CD4-positive, alpha-beta memory T cell (primary cell): ENCODE measurements around the gene WNT11. TPM values are rescaled to one million over a fixed set of nuclear protein-coding genes. Genes with fewer than 3 reads are reported as not detected.

Experiments
- CTCF ChIA-PET: fragments of 350-600 bp; sonication (Branson Sonifier 250); formaldehyde crosslinking; loops from one replicate; lab custom pipeline; 2021; ENCODE audit warnings: inconsistent platforms; ENCODE audit not compliant: partially characterized antibody; lab: Charles Lee
- POLR2A ChIA-PET: fragments of 350-600 bp; sonication (Branson Sonifier 250); formaldehyde crosslinking; loops from one replicate; lab custom pipeline; 2021; ENCODE audit not compliant: partially characterized antibody; lab: Charles Lee
- DNase-seq, 5 donors: peaks; one replicate each; pipeline versions ENCODE4 v3.0.0 to v3.0.0-alpha.2; 2020 to 2022; ENCODE audit warnings: mixed read lengths in 1 of 5
- H3K27ac ChIP-seq: one replicate; pipeline ENCODE4 v1.7.0; 2013; ENCODE audit warnings: low read depth, low read length
- H3K27me3 ChIP-seq: 2 replicates; pipeline ENCODE4 v1.7.0; 2013; ENCODE audit warnings: mild to moderate bottlenecking, low read length, moderate library complexity; ENCODE audit not compliant: insufficient read depth
- H3K36me3 ChIP-seq: 2 replicates; pipeline ENCODE4 v1.7.0; 2013; ENCODE audit warnings: mild to moderate bottlenecking, low read length, moderate library complexity; ENCODE audit not compliant: insufficient read depth
- H3K4me1 ChIP-seq: 2 replicates; pipeline ENCODE4 v1.7.0; 2013; ENCODE audit warnings: mild to moderate bottlenecking, low read length, moderate library complexity; ENCODE audit not compliant: insufficient read depth
- H3K4me3 ChIP-seq, 2 donors: one replicate each; pipeline ENCODE4 v1.7.0; 2013; ENCODE audit warnings: low read length in 2 of 2, mild to moderate bottlenecking in 1 of 2
- H3K9me3 ChIP-seq, 2 donors: one replicate each; pipeline ENCODE4 v1.7.0; 2013; ENCODE audit warnings: low read length in 2 of 2, control low read depth in 1 of 2; ENCODE audit not compliant: control insufficient read depth in 1 of 2
- H3K27ac Mint-ChIP-seq, 7 donors: one replicate each; pipeline ENCODE4 v1.8.0; 2020 to 2021; ENCODE audit warnings: mixed read lengths in 7 of 7, mild to moderate bottlenecking in 6 of 7, inconsistent platforms in 3 of 7, moderate library complexity in 3 of 7
- H3K27me3 Mint-ChIP-seq, 2 donors: one replicate each; pipeline ENCODE4 v1.8.0; 2020 to 2021; ENCODE audit warnings: mixed read lengths in 2 of 2
- H3K36me3 Mint-ChIP-seq, 2 donors: one replicate each; pipeline ENCODE4 v1.8.0; 2020 to 2021; ENCODE audit warnings: mixed read lengths in 2 of 2, inconsistent platforms in 1 of 2, mild to moderate bottlenecking in 1 of 2
- H3K4me1 Mint-ChIP-seq, 4 donors: one replicate each; pipeline ENCODE4 v1.8.0; 2020 to 2021; ENCODE audit warnings: mixed read lengths in 4 of 4, mild to moderate bottlenecking in 1 of 4
- H3K4me3 Mint-ChIP-seq, 8 donors: one replicate each; pipeline ENCODE4 v1.8.0; 2020 to 2021; ENCODE audit warnings: mixed read lengths in 8 of 8, mild to moderate bottlenecking in 7 of 8, moderate library complexity in 6 of 8, inconsistent platforms in 3 of 8
- H3K9me3 Mint-ChIP-seq, 8 donors: one replicate each; pipeline ENCODE4 v1.8.0; 2020 to 2021; ENCODE audit warnings: mixed read lengths in 8 of 8, mild to moderate bottlenecking in 5 of 8, inconsistent platforms in 3 of 8, moderate library complexity in 1 of 8
- intact Hi-C: fragments of 100-400 bp; cut with micrococcal nuclease; formaldehyde crosslinking; loops from one replicate; pipeline ENCODE4 v1.15.1; 2023
- polyA plus RNA-seq, 2 donors: library from polyadenylated mRNA; unstranded; fragments of 300-500 nt; fragmentation: Illumina TruSeq; gene quantifications; one replicate each; pipeline ENCODE4 v1.2.3, GENCODE V29; 2021
- total RNA-seq, 2 experiments: library from RNA; stranded (reverse); gene quantifications; one replicate each; pipeline ENCODE4 v1.2.3, GENCODE V29; 2021

Gene WNT11
- total and polyA plus RNA-seq, 4 experiments from 2014 or later, result 0.16 to 0.93 TPM; not detected in 2

DNA sequence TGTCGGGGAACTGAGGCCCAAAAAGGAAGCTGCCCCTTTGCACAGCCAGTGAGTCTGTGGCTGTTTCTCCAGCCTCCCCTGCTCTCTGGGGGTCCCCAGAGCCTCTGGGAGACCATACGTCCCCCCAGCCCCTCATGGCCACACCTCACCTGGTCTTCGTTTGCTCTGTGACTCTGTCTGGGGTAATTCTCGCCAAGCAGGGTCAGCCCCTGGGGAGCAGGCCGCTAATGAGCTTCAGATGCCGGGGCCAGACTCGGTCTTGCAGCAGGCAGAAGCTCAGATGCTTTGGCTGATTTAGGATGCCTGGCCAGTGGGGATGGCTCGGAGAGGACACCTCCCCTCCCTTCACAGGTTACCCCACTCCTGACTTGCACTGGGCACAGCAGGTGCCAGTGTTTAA, 24.1 kb upstream of the WNT11 start:
- H3K27ac ChIP-seq, result no peak overlapping the region
- DNase-seq, result no peak
- peaks cover 0 to 7% of the 10 kb centered on the region in 2 donors for H3K36me3 Mint-ChIP-seq
- intact Hi-C loops, result no loop called here
- no peak overlapping the region for H3K4me3 ChIP-seq
- peaks cover 42% of the 10 kb centered on the region for H3K4me1 ChIP-seq
- POLR2A ChIA-PET, result interaction anchor here (2.5 kb wide), 1 partner anchor 21 kb away, joined by 10 read pairs; no protein-coding TSS in a partner anchor
- H3K4me1 Mint-ChIP-seq, result peaks cover 23 to 43% (median 33%) of the 10 kb centered on the region in 4 donors
- no peak overlapping the region for H3K4me3 Mint-ChIP-seq
- CTCF ChIA-PET, result interaction anchor here (1.8 to 3.1 kb wide), 2 partner anchors 22 to 88 kb away, joined by 6 to 32 read pairs; no protein-coding TSS in a partner anchor
- no peaks in the 10 kb centered on the region for H3K27me3 ChIP-seq
- H3K9me3 Mint-ChIP-seq, result peaks cover 0 to 5% (median 0%) of the 10 kb centered on the region in 8 donors
- peaks cover 0 to 3% of the 10 kb centered on the region in 2 donors for H3K27me3 Mint-ChIP-seq
- H3K36me3 ChIP-seq, result no peaks in the 10 kb centered on the region
- H3K9me3 ChIP-seq, result no peaks in the 10 kb centered on the region
- H3K27ac Mint-ChIP-seq, result peak overlapping the region in 1 of 7 donors; percentile 86

DNA sequence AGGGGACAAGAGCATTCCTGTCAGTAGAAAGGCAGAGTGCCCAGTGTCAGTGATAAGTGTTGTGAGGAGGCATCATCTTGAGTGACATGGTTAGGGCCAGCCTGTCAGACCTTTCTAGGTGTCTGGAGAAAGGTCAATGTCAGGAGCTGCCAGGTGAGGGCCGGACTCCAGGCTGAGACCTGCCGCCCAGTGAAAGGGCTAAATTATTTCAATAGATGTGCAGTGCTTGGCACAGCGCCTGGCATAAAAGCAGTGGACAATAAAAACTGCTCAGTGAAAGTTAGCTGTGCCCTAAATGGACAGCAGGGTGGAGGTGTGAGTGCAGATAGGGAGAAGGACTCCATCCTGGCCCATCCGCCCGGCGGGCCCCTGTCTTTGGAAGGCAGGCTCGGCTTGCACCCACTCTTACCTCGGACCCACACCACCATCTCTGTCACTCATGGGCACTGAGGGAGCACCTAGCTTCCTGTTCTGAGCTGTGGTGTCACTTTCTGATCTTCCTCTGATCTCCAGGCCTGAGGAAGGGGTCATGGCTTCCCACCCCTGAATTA, 23.5 kb upstream of the WNT11 start:
- Histone ChIP-seq H3K36me3 (no peaks in the 10 kb centered on the region), H3K4me1 (peaks cover 39% of the 10 kb centered on the region), H3K9me3 (no peaks in the 10 kb centered on the region), H3K27ac (no peak overlapping the region), H3K4me3 (no peak overlapping the region), H3K27me3 (no peaks in the 10 kb centered on the region)
- Mint-ChIP-seq H3K9me3 (no peaks in the 10 kb centered on the region), H3K36me3 (peaks cover 0 to under 1% of the 10 kb centered on the region in 2 donors), H3K27ac (no peak overlapping the region), H3K4me3 (no peak overlapping the region), H3K27me3 (no peaks in the 10 kb centered on the region), H3K4me1 (peaks cover 22 to 42% (median 30%) of the 10 kb centered on the region in 4 donors)
- ChIA-PET CTCF (interaction anchor here (1.8 to 3.1 kb wide), 2 partner anchors 21 to 89 kb away, joined by 6 to 32 read pairs; no protein-coding TSS in a partner anchor), POLR2A (no interaction called here)
- DNase-seq, result no peak
- intact Hi-C loops, result no loop called here

DNA sequence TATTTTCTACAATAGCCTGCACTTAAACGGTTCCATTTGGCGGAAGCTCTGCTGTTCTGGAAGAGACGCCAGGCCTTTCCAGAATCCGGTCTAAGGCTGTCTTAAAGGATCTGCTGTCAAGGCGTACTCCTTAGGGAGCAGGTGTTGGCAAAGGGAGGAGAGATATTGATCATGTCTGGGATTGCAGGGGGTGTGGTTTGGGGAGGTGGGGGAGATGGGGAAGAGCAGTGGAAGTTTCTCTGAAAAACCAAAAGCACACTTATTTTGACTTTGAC, 22.5 kb upstream of the WNT11 start:
- Histone ChIP-seq H3K4me1 (peaks cover 29% of the 10 kb centered on the region), H3K27ac (no peak overlapping the region), H3K27me3 (no peaks in the 10 kb centered on the region), H3K36me3 (no peaks in the 10 kb centered on the region), H3K4me3 (no peak overlapping the region), H3K9me3 (no peaks in the 10 kb centered on the region)
- CTCF ChIA-PET, result no interaction called here
- Mint-ChIP-seq H3K4me1 (peaks cover 18 to 35% (median 25%) of the 10 kb centered on the region in 4 donors), H3K36me3 (no peaks in the 10 kb centered on the region), H3K9me3 (no peaks in the 10 kb centered on the region), H3K27ac (peak overlapping the region in 1 of 7 donors; percentile 55), H3K4me3 (no peak overlapping the region), H3K27me3 (no peaks in the 10 kb centered on the region)
- intact Hi-C loops, result no loop called here
- POLR2A ChIA-PET, result no interaction called here
- no peak for DNase-seq

DNA sequence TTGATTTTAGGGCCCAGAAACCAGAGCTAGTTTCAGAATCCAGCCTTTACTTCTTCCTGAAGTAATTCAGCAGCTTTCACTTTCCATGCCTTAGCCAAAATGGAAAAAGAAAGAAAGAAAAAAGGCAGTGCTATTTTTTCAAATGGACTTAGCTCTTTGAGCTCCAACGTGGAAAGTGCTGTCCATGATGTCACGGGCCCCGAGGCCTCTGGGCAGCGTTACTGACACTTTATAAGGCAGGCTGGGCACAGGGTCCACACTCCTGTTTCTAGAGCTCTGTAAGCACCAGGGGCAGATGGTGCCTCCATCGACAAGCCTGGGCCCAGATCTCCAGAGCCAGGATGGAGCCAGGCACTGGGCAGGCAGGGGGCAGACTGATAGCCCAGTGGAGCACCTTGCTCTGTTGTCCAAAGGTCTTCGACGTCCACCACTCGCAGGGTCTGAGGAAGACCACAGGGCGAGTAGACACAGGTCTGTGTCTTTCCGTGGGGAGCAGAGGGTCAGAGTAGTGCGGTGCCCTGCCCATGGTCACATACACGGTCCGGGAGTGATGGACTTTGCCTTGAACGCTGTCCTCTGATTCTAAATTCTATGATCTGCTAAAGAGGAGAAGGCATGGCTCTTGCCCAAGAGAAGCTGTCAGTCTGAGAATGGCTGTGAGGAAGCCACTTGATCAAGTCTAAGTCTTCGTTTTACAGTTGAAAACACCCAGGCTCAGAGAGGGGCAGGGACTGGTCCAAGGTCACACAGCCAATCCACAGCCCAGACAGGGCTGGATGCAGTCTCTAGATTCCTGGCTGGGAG, 22.0 kb upstream of the WNT11 start:
- CTCF ChIA-PET, result interaction anchor here (0.9 kb wide), 1 partner anchor 19 kb away, joined by 3 read pairs; no protein-coding TSS in a partner anchor
- Histone ChIP-seq H3K4me3 (no peak overlapping the region), H3K27me3 (no peaks in the 10 kb centered on the region), H3K36me3 (no peaks in the 10 kb centered on the region), H3K4me1 (peaks cover 26% of the 10 kb centered on the region), H3K9me3 (no peaks in the 10 kb centered on the region), H3K27ac (no peak overlapping the region)
- intact Hi-C loops, result no loop called here
- Mint-ChIP-seq H3K9me3 (no peaks in the 10 kb centered on the region), H3K4me1 (peaks cover 14 to 29% (median 21%) of the 10 kb centered on the region in 4 donors), H3K36me3 (no peaks in the 10 kb centered on the region), H3K4me3 (no peak overlapping the region), H3K27ac (peak overlapping the region in 1 of 7 donors; percentile 55), H3K27me3 (no peaks in the 10 kb centered on the region)
- POLR2A ChIA-PET, result no interaction called here
- no peak for DNase-seq

DNA sequence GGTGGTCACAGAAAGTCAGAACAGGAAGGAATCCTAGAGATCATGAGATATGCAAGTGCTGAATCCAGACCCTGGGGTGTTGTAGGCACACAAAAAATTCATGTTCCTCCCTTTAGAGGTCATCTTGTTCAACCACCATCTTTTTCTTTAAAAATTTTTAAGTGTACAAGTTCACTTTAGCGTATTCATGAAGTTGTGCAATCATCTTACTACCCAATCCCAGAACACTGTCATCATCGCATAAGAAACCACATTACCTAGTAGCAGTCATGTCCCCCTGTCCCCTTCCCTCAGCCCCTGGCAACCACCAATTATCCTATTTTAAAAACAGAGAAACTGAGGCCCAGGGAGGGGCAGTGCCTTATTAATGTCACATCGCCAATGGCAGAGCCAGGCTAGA, 20.3 kb upstream of the WNT11 start:
- intact Hi-C loops, result no loop called here
- peaks cover 5 to 13% (median 7%) of the 10 kb centered on the region in 4 donors for H3K4me1 Mint-ChIP-seq
- CTCF ChIA-PET, result interaction anchor here (1.6 kb wide), 1 partner anchor 19 kb away, joined by 10 read pairs; no protein-coding TSS in a partner anchor
- H3K27me3 ChIP-seq, result no peaks in the 10 kb centered on the region
- H3K27ac ChIP-seq, result no peak overlapping the region
- no peak overlapping the region for H3K27ac Mint-ChIP-seq
- no peaks in the 10 kb centered on the region for H3K36me3 ChIP-seq
- no peak for DNase-seq
- peak overlapping the region in 1 of 8 donors; percentile 20 for H3K4me3 Mint-ChIP-seq
- no peaks in the 10 kb centered on the region for H3K9me3 Mint-ChIP-seq
- POLR2A ChIA-PET, result no interaction called here
- H3K36me3 Mint-ChIP-seq, result no peaks in the 10 kb centered on the region
- no peaks in the 10 kb centered on the region for H3K27me3 Mint-ChIP-seq
- no peaks in the 10 kb centered on the region for H3K9me3 ChIP-seq
- H3K4me1 ChIP-seq, result peaks cover 10% of the 10 kb centered on the region
- H3K4me3 ChIP-seq, result no peak overlapping the region

DNA sequence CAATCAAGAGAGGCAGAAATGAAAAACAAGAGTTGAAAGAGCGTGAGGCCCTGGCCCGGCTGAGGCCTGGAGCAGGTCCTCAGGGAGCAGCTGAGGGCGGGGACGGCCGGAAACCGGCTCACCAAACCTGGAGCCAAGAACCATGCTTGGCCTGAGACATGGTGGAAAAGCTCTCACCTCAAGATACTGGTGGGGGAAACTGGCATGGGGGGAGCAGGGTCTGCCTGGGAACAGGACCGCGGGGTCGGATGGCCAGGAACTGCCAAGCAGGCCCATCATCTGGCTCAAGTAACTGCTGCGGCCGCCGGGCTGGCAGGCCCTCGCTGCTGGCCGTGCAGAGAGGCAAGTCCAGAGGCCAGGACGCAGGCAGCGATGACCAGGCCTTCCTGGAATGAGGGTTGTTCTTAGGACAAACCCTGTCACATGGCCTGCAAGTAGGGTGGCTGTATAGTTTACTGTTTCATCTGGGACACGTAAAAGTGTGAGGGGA, 18.9 kb upstream of the WNT11 start:
- no peaks in the 10 kb centered on the region for H3K4me1 Mint-ChIP-seq
- no peaks in the 10 kb centered on the region for H3K9me3 Mint-ChIP-seq
- H3K4me1 ChIP-seq, result no peaks in the 10 kb centered on the region
- no peaks in the 10 kb centered on the region for H3K27me3 ChIP-seq
- POLR2A ChIA-PET, result interaction anchor here (0.6 kb wide), 1 partner anchor 17 kb away, joined by 3 read pairs; no protein-coding TSS in a partner anchor
- intact Hi-C loops, result no loop called here
- no peaks in the 10 kb centered on the region for H3K9me3 ChIP-seq
- H3K4me3 Mint-ChIP-seq, result no peak overlapping the region
- CTCF ChIA-PET, result interaction anchor here (1.6 kb wide), 1 partner anchor 17 kb away, joined by 10 read pairs; no protein-coding TSS in a partner anchor
- H3K27ac ChIP-seq, result no peak overlapping the region
- H3K36me3 Mint-ChIP-seq, result no peaks in the 10 kb centered on the region
- no peaks in the 10 kb centered on the region for H3K36me3 ChIP-seq
- DNase-seq, result no peak
- no peak overlapping the region for H3K4me3 ChIP-seq
- H3K27ac Mint-ChIP-seq, result peak overlapping the region in 1 of 7 donors; percentile 39
- peaks cover 0 to 2% of the 10 kb centered on the region in 2 donors for H3K27me3 Mint-ChIP-seq
